SU-DHL-6 (cell line): ENCODE measurements around the gene VPS35.

Experiments used
- CTCF ChIP-seq: fragments of 200-600 bp; sonication (generic); IDR thresholded peaks from one replicate; pipeline ENCODE4 v1.5.1; 2017; ENCODE audit warnings: antibody characterized with exemption, mild to moderate bottlenecking, low read length, moderate library complexity; ENCODE audit not compliant: insufficient read depth, poor library complexity, severe bottlenecking
- EZH2phosphoT487 ChIP-seq: fragments of 200-600 bp; sonication (generic), shearing (Covaris generic); conservative IDR thresholded peaks from 2 replicates; pipeline ENCODE4 v1.6.1; 2018; ENCODE audit warnings: mild to moderate bottlenecking, antibody characterized with exemption, low read length, moderate library complexity, mixed read lengths

GRCh38 chr16:46721885-46722284, 32.9 kb upstream of the VPS35 start:
- no peak for TF ChIP-seq CTCF
- no peak for TF ChIP-seq EZH2phosphoT487
